H1 (cell line): ENCODE results near the gene VPS25. TPM values are rescaled to one million over a fixed set of nuclear protein-coding genes. Genes with fewer than 3 reads are reported as not detected.

Source experiments
- KDM1A ChIP-seq: fragments of 200-600, 300-600 bp; sonication (generic); IDR thresholded peaks from 2 replicates; pipeline ENCODE4 v1.7.1; 2016; ENCODE audit warnings: mild to moderate bottlenecking, low read length, borderline replicate concordance
- RBBP5 ChIP-seq: IDR thresholded peaks from 2 replicates; pipeline ENCODE4 v1.7.1; 2012; ENCODE audit warnings: low read depth, mild to moderate bottlenecking, inconsistent platforms, low read length, moderate library complexity, borderline replicate concordance
- TAF7 ChIP-seq: optimal IDR thresholded peaks from 2 replicates; pipeline ENCODE3; 2011; ENCODE audit warnings: low read depth, mild to moderate bottlenecking, inconsistent platforms, low read length, moderate library complexity, borderline replicate concordance
- polyA plus RNA-seq, 7 experiments: library from polyadenylated mRNA; depleted of rRNA in 3 of 7; stranded (reverse) in 5 of 7; unstranded in 2 of 7; fragments of >200 nt in 5 of 7; fragments of 200-250 nt in 2 of 7; gene quantifications; 1 replicate in 5 of 7; 2 replicates in 1 of 7; 4 replicates in 1 of 7; pipeline versions ENCODE4 v1.2.1 to v1.2.3, GENCODE V29; 2011 to 2013; ENCODE audit warnings: missing spikeins in 2 of 7, mixed read lengths in 2 of 7
- total RNA-seq: library from RNA; stranded (reverse); fragmentation: NEBNext Ultra II Directional; extraction: Animal tissue kit (Norgen Biotek cat#: 25700); gene quantifications from 2 replicates; pipeline ENCODE4 v1.2.1, GENCODE V29; 2021
- TF ChIP-seq, protein P1 (sequence below): IDR thresholded peaks from 2 replicates; pipeline ENCODE4 v1.6.1; 2012; ENCODE audit warnings: inconsistent platforms

VPS25 gene
- total and polyA plus RNA-seq, 2 of the 8 experiments (the other 6 are each of a cell fraction or from before 2014, with no cell fraction given) = 88.2 to 188 TPM

DNA sequence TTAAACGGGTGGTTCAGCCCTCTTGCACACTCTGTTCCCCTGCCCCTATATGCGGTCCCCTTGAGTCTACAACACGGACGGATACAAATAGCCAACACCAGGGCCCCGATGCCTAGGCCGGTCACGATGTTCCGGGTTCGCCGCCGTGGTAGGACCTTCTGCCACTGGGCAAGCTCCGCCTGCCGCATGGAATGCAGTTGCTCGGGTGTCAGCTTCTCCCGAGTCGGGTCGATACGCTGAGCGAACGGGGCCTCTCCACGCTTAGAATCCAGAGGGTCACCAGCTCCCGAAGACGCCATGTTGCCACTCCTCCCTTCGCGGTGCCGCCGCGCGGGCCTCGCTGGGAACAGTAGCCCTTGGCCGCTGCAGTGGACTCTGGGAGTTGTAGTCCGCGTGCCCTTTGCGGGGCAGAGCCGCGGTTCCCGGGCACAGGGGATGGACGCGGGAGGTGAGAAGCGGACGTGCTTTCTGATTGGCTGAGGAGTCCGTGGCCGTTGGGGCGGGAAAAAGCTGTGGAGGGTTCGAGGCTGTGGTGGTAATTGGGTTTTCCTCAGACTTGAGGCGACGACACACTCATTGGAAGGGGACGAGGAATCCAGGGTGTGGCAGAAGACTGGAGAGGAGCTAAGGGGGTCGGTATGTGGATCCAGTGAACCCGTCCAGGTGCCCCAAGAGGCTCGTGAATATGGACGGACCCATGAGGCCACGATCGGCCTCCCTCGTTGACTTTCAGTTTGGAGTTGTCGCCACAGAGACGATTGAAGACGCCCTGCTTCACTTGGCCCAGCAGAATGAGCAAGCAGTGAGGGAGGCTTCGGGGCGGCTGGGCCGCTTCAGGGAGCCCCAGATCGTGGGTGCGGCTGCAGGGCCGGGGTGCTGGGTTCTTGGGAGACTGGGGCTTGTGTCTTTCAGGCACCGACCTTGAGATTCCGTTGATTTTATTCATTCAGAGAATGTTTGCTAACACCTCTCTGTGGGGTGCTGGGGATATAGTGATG, 25.4 kb downstream of the VPS25 start, which contains the start of the genes CNTD1 and COA3 (continued):
- TF ChIP-seq, protein P1, sequence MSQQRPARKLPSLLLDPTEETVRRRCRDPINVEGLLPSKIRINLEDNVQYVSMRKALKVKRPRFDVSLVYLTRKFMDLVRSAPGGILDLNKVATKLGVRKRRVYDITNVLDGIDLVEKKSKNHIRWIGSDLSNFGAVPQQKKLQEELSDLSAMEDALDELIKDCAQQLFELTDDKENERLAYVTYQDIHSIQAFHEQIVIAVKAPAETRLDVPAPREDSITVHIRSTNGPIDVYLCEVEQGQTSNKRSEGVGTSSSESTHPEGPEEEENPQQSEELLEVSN = peak; percentile 100
- peak; percentile 82; the same call in 1 of the 2 replicates for TF ChIP-seq RBBP5
- TF ChIP-seq KDM1A = peak; percentile 79
- TF ChIP-seq TAF7 = no peak
